HepG2 (cell line): ENCODE data around the gene PCDHGB6. TPM values are rescaled to one million over a fixed set of nuclear protein-coding genes. Genes with fewer than 3 reads are reported as not detected.

Source experiments
- ATAC-seq: fragments of 200-7000 bp; cut with Tn5 transposase; 3 replicates; pipeline ENCODE4 v1.9.1; 2020; ENCODE audit warnings: mild to moderate bottlenecking, moderate library complexity
- BruUV-seq: library from RNA; stranded (reverse); fragments of 400-500 nt; replicated peaks from 2 replicates; lab custom pipeline; 2021; lab: Mats Ljungman, UMichigan
- CTCF ChIA-PET: fragments of 300-600 bp; formaldehyde crosslinking; extraction: SDS; loops from one replicate; lab custom pipeline; 2021; ENCODE audit warnings: low total read pairs, inconsistent platforms, low intra/inter-chr PET ratio; lab: Yijun Ruan, JAX
- POLR2A ChIA-PET: fragments of 350-600 bp; sonication (Branson Sonifier 250); formaldehyde crosslinking; loops from one replicate; lab custom pipeline; 2020; ENCODE audit warnings: antibody characterized with exemption, inconsistent platforms; lab: Yijun Ruan, JAX
- DNase-seq: peaks from one replicate; pipeline ENCODE4 v3.0.0-alpha.2; 2015; ENCODE audit warnings: low spot score
- FAIRE-seq: peaks from 3 replicates; lab custom pipeline; 2011; peaks lifted over from hg19 to GRCh38; lab: Jason Lieb, UNC
- H2AFZ ChIP-seq: one replicate; pipeline ENCODE4 v1.6.1; 2011; ENCODE audit warnings: low read length, inconsistent platforms
- H3K27ac ChIP-seq: fragments of 300-600 bp; 3 replicates; pipeline ENCODE4 v1.8.0; 2011; ENCODE audit warnings: mixed run types, mild to moderate bottlenecking, mixed read lengths, low read length, inconsistent platforms; ENCODE audit not compliant: insufficient read depth; ENCODE audit errors: extremely low read length
- H3K27me3 ChIP-seq, 2 experiments: fragments of 200-600 bp in 1 of 2; 2 replicates in 1 of 2; 3 replicates in 1 of 2; pipeline versions ENCODE4 v1.6.0 to v1.8.0; 2011; ENCODE audit warnings: low read length in 2 of 2, mild to moderate bottlenecking in 2 of 2, moderate library complexity in 2 of 2, inconsistent platforms in 1 of 2; ENCODE audit not compliant: insufficient read depth in 2 of 2, control insufficient read depth in 1 of 2
- H3K36me3 ChIP-seq, 2 experiments: fragments of 200-600 bp in 1 of 2; replicated peaks in 1 of 2; 2 replicates in 1 of 2; 3 replicates in 1 of 2; pipeline versions ENCODE4 v1.5.1 to v1.8.0; 2011; ENCODE audit warnings: low read length in 2 of 2, inconsistent platforms in 1 of 2; ENCODE audit not compliant: insufficient read depth in 2 of 2, control insufficient read depth in 1 of 2
- H3K4me1 ChIP-seq: 2 replicates; pipeline ENCODE4 v1.5.1; 2012; ENCODE audit warnings: low read length, inconsistent platforms; ENCODE audit not compliant: insufficient read depth
- H3K4me2 ChIP-seq: 2 replicates; pipeline ENCODE4 v1.6.0; 2011; ENCODE audit warnings: low read depth, low read length, inconsistent platforms
- H3K4me3 ChIP-seq, 3 experiments: fragments of 200-600 bp in 1 of 3; sonication (generic), shearing (Covaris generic) in 1 of 3; replicated peaks in 1 of 3; 2 replicates each; pipeline ENCODE4 v1.5.1; 2011 to 2016; ENCODE audit warnings: low read length in 3 of 3, inconsistent platforms in 2 of 3, low read depth in 2 of 3, mild to moderate bottlenecking in 2 of 3, control low read depth in 1 of 3, mixed read lengths in 1 of 3; ENCODE audit not compliant: insufficient read depth in 1 of 3
- H3K79me2 ChIP-seq: one replicate; pipeline ENCODE4 v1.6.1; 2011; ENCODE audit warnings: low read length, inconsistent platforms; ENCODE audit not compliant: insufficient read depth
- H3K9ac ChIP-seq: 2 replicates; pipeline ENCODE4 v1.6.0; 2011; ENCODE audit warnings: mild to moderate bottlenecking, low read depth, low read length, inconsistent platforms; ENCODE audit not compliant: insufficient read depth
- H3K9me3 ChIP-seq: 2 replicates; pipeline ENCODE4 v1.5.1; 2012; ENCODE audit warnings: mild to moderate bottlenecking, low read length
- H4K20me1 ChIP-seq: 2 replicates; pipeline ENCODE4 v1.6.0; 2011; ENCODE audit warnings: inconsistent platforms, mild to moderate bottlenecking, low read length, moderate library complexity; ENCODE audit not compliant: insufficient read depth
- ARNTL ChIP-seq: sonication (generic); formaldehyde crosslinking; IDR thresholded peaks from 2 replicates; pipeline ENCODE4 v1.4.0; 2020; ENCODE audit warnings: mild to moderate bottlenecking, missing genetic modification reagents
- KLF16 ChIP-seq, 2 experiments: sonication (generic) in 1 of 2; formaldehyde crosslinking in 1 of 2; IDR thresholded peaks; 2 replicates each; pipeline versions ENCODE4 v1.6.1 to v1.8.0; 2016 to 2023; ENCODE audit warnings: missing genetic modification reagents in 2 of 2, missing compliant biosample characterization in 1 of 2
- NR1H2 ChIP-seq: sonication (generic); formaldehyde crosslinking; IDR thresholded peaks from 2 replicates; pipeline ENCODE4 v1.8.1; 2022; ENCODE audit warnings: low read depth, missing genetic modification reagents, borderline replicate concordance
- POGZ ChIP-seq: sonication (generic); formaldehyde crosslinking; IDR thresholded peaks from 2 replicates; pipeline ENCODE4 v1.4.0; 2020; ENCODE audit warnings: mild to moderate bottlenecking, missing genetic modification reagents
- RARA ChIP-seq: IDR thresholded peaks from 2 replicates; pipeline ENCODE4 v1.6.1; 2016; ENCODE audit warnings: missing genetic modification reagents, missing compliant biosample characterization
- RFXAP ChIP-seq: sonication (generic); formaldehyde crosslinking; IDR thresholded peaks from 2 replicates; pipeline ENCODE4 v1.4.0; 2020; ENCODE audit warnings: missing genetic modification reagents, borderline replicate concordance
- SOX6 ChIP-seq, 2 experiments: fragments of 450-650 bp in 1 of 2; sonication (generic) in 1 of 2; formaldehyde crosslinking in 1 of 2; IDR thresholded peaks; 2 replicates each; pipeline versions ENCODE4 v1.4.0 to v1.6.1; 2017 to 2020; ENCODE audit warnings: antibody characterized with exemption in 1 of 2, mild to moderate bottlenecking in 1 of 2, missing genetic modification reagents in 1 of 2
- SP140L ChIP-seq: sonication (generic); formaldehyde crosslinking; IDR thresholded peaks from 2 replicates; pipeline ENCODE4 v1.4.0; 2020; ENCODE audit warnings: missing genetic modification reagents, borderline replicate concordance
- TAF15 ChIP-seq: fragments of 200-400 bp; formaldehyde crosslinking; IDR thresholded peaks from one replicate; pipeline ENCODE4 v1.6.1; 2018; ENCODE audit warnings: mild to moderate bottlenecking, low read depth, low read length; ENCODE audit not compliant: poor library complexity, severe bottlenecking
- WIZ ChIP-seq: sonication (generic); formaldehyde crosslinking; IDR thresholded peaks from 2 replicates; pipeline ENCODE4 v1.5.1; 2020; ENCODE audit warnings: mild to moderate bottlenecking, missing genetic modification reagents
- ZC3H4 ChIP-seq: sonication (generic); formaldehyde crosslinking; IDR thresholded peaks from 2 replicates; pipeline ENCODE4 v1.4.0; 2020; ENCODE audit warnings: missing genetic modification reagents, borderline replicate concordance
- ZNF10 ChIP-seq: sonication (generic); formaldehyde crosslinking; IDR thresholded peaks from 2 replicates; pipeline ENCODE4 v1.4.0; 2020; ENCODE audit warnings: mild to moderate bottlenecking, low read depth, missing genetic modification reagents, borderline replicate concordance
- ZNF34 ChIP-seq: sonication (generic); formaldehyde crosslinking; IDR thresholded peaks from 2 replicates; pipeline ENCODE4 v1.4.0; 2020; ENCODE audit warnings: mild to moderate bottlenecking, missing genetic modification reagents, borderline replicate concordance
- WGBS: methylation state at CpG from one replicate; pipeline ENCODE4 v1.1.6; 2017; ENCODE audit warnings: low lambda C conversion rate; 5-methylcytosine and 5-hydroxymethylcytosine counted together
- in situ Hi-C: cut with HindIII; loops from 2 replicates; pipeline ENCODE4 v1.10.0; 2017; ENCODE audit warnings: low pct_unique_long_range_greater_than_20kb; ENCODE audit not compliant: extremely low pct_ligation_motif_present
- intact Hi-C: fragments of 100-400 bp; cut with micrococcal nuclease; formaldehyde crosslinking; loops from one replicate; pipeline ENCODE4 v1.10.0; 2022; ENCODE audit not compliant: unreplicated experiment
- polyA plus RNA-seq, 8 experiments: library from polyadenylated mRNA; depleted of rRNA in 3 of 8; stranded (reverse) in 7 of 8; unstranded in 1 of 8; fragments of >200 nt; fragmentation: Illumina TruSeq in 4 of 8; extraction: Trizol in 4 of 8; gene quantifications; 2 replicates each; pipeline versions ENCODE4 v1.2.1 to v1.2.3, GENCODE V29; 2011 to 2016; ENCODE audit warnings: low read depth in 4 of 8, missing spikeins in 1 of 8, mixed read lengths in 1 of 8; ENCODE audit not compliant: insufficient read depth in 1 of 8
- total RNA-seq, 5 experiments: library from RNA; depleted of rRNA; stranded (reverse); fragments of >200 nt; fragmentation: Illumina TruSeq; extraction: Trizol; gene quantifications; 2 replicates each; pipeline ENCODE4 v1.2.3, GENCODE V29; 2016; ENCODE audit warnings: low read depth in 1 of 5
- TF ChIP-seq, protein P1 (sequence below): sonication (generic); formaldehyde crosslinking; IDR thresholded peaks from 2 replicates; pipeline ENCODE4 v1.4.0; 2020; ENCODE audit warnings: missing genetic modification reagents
- TF ChIP-seq, protein P2 (sequence below): sonication (generic); formaldehyde crosslinking; IDR thresholded peaks from 2 replicates; pipeline ENCODE4 v1.8.0; 2023; ENCODE audit warnings: mild to moderate bottlenecking, missing genetic modification reagents
- TF ChIP-seq, protein P3 (sequence below): sonication (generic); formaldehyde crosslinking; IDR thresholded peaks from 2 replicates; pipeline ENCODE4 v1.4.0; 2020; ENCODE audit warnings: missing genetic modification reagents
- TF ChIP-seq, protein P4 (sequence below): sonication (generic); formaldehyde crosslinking; conservative IDR thresholded peaks from 2 replicates; pipeline ENCODE4 v1.8.0; 2022; ENCODE audit warnings: mild to moderate bottlenecking, moderate library complexity, missing genetic modification reagents

The PCDHGB6 gene
- total and polyA plus RNA-seq, 2 of the 13 experiments (the other 11 are each of a cell fraction or from before 2014, with no cell fraction given): 0.01 to 0.20 TPM

DNA sequence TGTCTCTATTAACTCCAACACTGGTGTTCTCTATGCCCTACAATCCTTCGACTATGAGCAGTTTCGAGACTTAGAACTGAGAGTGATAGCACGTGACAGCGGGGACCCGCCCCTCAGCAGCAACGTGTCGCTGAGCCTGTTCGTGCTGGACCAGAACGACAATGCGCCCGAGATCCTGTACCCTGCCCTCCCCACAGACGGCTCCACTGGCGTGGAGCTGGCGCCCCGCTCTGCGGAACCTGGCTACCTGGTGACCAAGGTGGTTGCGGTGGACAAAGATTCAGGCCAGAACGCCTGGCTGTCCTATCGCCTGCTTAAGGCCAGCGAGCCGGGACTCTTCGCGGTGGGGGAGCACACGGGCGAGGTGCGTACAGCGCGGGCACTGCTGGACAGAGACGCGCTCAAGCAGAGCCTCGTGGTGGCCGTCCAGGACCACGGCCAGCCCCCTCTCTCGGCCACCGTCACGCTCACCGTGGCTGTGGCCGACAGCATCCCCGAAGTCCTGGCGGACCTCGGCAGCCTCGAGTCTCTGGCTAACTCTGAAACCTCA lies 15.0 kb downstream of the PCDHGB6 start:
- DNase-seq (no peak), ATAC-seq (no peak), FAIRE-seq (no peak)
- no peaks in the 10 kb centered on the region for H3K27me3 ChIP-seq
- no peaks in the 10 kb centered on the region for H4K20me1 ChIP-seq
- H2AFZ ChIP-seq: no peak overlapping the region
- peaks cover 30% of the 10 kb centered on the region for H3K9me3 ChIP-seq
- H3K36me3 ChIP-seq: no peaks in the 10 kb centered on the region
- ChIA-PET POLR2A (no interaction called here), CTCF (interaction anchor here (0.6 kb wide), 1 partner anchor 8 kb away, joined by 4 read pairs; the partner anchor contains the start of gene PCDHGA12)
- intact Hi-C loops (no loop called here), in situ Hi-C loops (no loop called here)
- no peaks in the 10 kb centered on the region for H3K4me1 ChIP-seq
- H3K4me3 ChIP-seq: no peak overlapping the region
- WGBS: 69% methylated on average over 18 of the region's 42 CpGs
- H3K79me2 ChIP-seq: no peaks in the 10 kb centered on the region
- no TSS peak for BruUV-seq
- no peak overlapping the region for H3K4me2 ChIP-seq
- H3K9ac ChIP-seq: no peak overlapping the region
- no peak overlapping the region for H3K27ac ChIP-seq
- TF ChIP-seq SP140L (CRISPR knock-in tag) (no peak), SOX6 (IDR thresholded peaks at IDR 0.05) (no peak), SOX6 (CRISPR knock-in tag; IDR thresholded peaks at IDR 0.05) (no peak), ARNTL (CRISPR knock-in tag) (no peak), WIZ (no peak), RARA (CRISPR knock-in tag) (no peak), ZNF10 (no peak), TAF15 (no peak), NR1H2 (CRISPR knock-in tag) (no peak), POGZ (CRISPR knock-in tag) (no peak), ZNF34 (no peak), ZC3H4 (CRISPR knock-in tag) (no peak), KLF16 (CRISPR knock-in tag; IDR thresholded peaks at IDR 0.05) (no peak), RFXAP (CRISPR knock-in tag) (no peak)
- TF ChIP-seq, protein P1, sequence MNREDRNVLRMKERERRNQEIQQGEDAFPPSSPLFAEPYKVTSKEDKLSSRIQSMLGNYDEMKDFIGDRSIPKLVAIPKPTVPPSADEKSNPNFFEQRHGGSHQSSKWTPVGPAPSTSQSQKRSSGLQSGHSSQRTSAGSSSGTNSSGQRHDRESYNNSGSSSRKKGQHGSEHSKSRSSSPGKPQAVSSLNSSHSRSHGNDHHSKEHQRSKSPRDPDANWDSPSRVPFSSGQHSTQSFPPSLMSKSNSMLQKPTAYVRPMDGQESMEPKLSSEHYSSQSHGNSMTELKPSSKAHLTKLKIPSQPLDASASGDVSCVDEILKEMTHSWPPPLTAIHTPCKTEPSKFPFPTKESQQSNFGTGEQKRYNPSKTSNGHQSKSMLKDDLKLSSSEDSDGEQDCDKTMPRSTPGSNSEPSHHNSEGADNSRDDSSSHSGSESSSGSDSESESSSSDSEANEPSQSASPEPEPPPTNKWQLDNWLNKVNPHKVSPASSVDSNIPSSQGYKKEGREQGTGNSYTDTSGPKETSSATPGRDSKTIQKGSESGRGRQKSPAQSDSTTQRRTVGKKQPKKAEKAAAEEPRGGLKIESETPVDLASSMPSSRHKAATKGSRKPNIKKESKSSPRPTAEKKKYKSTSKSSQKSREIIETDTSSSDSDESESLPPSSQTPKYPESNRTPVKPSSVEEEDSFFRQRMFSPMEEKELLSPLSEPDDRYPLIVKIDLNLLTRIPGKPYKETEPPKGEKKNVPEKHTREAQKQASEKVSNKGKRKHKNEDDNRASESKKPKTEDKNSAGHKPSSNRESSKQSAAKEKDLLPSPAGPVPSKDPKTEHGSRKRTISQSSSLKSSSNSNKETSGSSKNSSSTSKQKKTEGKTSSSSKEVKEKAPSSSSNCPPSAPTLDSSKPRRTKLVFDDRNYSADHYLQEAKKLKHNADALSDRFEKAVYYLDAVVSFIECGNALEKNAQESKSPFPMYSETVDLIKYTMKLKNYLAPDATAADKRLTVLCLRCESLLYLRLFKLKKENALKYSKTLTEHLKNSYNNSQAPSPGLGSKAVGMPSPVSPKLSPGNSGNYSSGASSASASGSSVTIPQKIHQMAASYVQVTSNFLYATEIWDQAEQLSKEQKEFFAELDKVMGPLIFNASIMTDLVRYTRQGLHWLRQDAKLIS: no peak
- TF ChIP-seq, protein P2, sequence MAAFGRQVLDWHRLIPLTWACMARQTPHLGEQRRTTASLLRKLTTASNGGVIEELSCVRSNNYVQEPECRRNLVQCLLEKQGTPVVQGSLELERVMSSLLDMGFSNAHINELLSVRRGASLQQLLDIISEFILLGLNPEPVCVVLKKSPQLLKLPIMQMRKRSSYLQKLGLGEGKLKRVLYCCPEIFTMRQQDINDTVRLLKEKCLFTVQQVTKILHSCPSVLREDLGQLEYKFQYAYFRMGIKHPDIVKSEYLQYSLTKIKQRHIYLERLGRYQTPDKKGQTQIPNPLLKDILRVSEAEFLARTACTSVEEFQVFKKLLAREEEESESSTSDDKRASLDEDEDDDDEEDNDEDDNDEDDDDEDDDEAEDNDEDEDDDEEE (CRISPR knock-in tag): no peak
- TF ChIP-seq, protein P3, sequence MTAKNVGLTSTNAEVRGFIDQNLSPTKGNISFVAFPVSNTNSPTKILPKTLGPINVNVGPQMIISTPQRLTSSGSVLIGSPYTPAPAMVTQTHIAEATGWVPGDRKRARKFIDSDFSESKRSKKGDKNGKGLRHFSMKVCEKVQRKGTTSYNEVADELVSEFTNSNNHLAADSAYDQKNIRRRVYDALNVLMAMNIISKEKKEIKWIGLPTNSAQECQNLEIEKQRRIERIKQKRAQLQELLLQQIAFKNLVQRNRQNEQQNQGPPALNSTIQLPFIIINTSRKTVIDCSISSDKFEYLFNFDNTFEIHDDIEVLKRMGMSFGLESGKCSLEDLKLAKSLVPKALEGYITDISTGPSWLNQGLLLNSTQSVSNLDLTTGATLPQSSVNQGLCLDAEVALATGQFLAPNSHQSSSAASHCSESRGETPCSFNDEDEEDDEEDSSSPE: no peak
- TF ChIP-seq, protein P4, sequence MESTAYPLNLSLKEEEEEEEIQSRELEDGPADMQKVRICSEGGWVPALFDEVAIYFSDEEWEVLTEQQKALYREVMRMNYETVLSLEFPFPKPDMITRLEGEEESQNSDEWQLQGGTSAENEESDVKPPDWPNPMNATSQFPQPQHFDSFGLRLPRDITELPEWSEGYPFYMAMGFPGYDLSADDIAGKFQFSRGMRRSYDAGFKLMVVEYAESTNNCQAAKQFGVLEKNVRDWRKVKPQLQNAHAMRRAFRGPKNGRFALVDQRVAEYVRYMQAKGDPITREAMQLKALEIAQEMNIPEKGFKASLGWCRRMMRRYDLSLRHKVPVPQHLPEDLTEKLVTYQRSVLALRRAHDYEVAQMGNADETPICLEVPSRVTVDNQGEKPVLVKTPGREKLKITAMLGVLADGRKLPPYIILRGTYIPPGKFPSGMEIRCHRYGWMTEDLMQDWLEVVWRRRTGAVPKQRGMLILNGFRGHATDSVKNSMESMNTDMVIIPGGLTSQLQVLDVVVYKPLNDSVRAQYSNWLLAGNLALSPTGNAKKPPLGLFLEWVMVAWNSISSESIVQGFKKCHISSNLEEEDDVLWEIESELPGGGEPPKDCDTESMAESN (CRISPR knock-in tag): no peak
